DMS79 treated with DMSO at 0.1 percent for 48 hours (cell line): ENCODE results near the gene ZBTB40.

Experiments
- DNase-seq: peaks from one replicate; lab custom pipeline; 2025; lab: John Stamatoyannopoulos, UW

The ZBTB40 gene

DNA sequence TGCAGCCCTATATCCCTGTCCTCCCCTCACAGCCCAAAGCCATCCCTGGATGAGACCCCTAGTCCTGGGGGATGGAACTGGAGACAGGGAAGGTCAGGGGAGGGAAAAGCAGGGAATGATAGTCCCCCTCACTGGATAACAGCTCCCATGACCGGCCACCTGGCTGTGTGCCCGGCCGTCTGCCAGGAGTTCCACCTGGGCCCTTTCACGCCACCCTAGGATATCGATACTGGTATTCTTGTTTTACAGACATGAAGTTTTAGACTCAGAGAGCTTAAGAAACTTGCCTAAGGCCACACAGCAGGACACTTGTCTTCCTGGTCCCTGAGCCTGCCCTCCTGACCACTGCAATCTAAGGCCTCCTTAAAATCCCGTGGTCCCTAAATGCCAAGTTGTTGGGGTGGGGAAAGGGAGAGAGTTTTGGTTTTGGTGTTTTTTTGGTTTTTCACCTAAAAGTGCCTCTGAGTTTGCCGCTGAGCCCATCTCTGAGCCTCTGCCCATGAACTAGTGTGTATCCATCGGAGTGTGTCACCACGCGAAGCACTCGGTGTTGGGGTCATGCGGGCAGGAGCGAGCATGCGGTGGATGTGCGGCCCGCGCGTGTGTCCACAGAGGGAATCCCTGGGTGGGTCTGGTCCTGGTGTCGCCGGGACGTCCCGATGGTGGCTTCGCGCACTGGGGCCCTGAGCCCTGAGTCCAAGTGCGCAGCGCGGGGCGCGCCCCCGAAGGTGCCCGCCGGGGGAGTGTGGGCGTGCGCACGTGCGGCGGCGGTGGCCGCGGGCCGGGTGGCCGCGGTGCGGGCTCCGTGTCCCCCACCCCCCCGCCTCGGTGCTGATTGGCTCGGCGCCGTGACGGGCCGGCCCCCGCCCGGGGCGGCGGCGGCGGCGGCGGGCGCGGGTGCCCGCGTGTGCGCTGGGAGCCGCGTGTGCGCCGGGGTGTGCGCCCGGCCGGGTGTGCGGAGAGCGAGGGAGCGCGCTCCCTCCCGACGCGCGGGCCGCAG lies 111.2 kb downstream of the ZBTB40 start, which contains the start of gene EPHA8:
Gene EPHA8 (plus strand): TSS at position 906 of the 1,000 bp plus-strand sequence. CDS start 147 bp downstream, outside the sequence.
- DNase-seq = no peak

- DNase-seq = no peak
Measured at GRCh38 chr1:22563671-22564602, 112.3 kb downstream of the ZBTB40 start.

DNA sequence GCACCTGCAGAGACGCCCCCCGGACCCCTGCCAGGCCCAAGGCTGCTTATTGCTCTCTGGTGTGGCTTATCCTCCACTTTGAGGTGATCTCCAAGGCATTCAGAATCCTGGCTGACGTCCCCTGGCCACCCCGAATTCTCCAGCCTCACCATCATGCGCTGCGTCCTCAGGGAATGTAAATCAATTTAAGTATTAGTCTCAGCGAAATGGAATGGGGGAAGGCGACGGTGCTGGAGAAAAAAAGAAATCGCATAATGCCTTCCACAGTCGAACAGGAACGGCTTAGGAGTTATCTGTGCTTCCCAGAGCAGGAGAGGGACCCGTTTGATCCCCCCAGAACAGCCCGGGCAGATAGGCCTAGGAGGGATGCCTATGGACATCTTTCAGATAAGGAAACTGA lies 114.5 kb downstream of the ZBTB40 start:
- no peak for DNase-seq

- DNase-seq = no peak
Measured at GRCh38 chr1:22567197-22567596, 115.5 kb downstream of the ZBTB40 start.

GRCh38 chr1:22567994-22568393 lies 116.3 kb downstream of the ZBTB40 start:
- no peak for DNase-seq

- no peak for DNase-seq
Measured at GRCh38 chr1:22569269-22569668, 117.6 kb downstream of the ZBTB40 start.

DNA sequence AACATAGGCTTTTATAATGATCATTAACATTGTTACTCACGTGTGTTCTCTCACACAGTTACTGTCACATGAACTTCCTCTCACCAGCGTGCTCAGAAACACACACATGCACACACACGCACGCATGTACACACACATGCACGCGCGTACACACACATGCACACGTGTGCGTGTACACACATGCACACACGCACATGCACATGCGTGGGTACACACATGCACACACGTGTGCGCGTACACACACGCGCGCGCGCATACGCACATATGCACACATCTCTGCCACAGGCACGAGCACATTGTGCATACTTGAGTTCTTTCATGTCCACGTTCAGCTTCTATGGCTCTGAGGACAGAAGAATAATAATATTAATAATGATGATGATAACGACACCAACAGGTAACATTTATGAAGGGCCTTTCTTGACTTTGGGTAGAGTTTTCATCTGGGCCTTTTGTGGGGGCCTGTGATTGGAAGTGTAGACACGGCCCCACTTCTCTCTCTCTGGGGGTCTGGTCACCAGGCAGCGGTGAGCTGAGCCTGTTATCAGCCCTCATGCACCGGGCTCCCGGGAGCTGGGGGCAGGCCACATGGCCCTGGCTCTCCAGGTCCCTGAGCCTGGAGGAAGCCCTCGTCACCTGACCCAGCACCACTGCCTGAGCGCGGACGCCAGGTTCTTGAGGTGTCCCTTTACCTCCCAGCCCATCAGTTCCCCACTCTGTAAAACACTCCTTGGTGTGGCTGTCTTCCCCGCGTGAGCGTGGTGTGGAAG lies 118.7 kb downstream of the ZBTB40 start:
- no peak for DNase-seq

DNA sequence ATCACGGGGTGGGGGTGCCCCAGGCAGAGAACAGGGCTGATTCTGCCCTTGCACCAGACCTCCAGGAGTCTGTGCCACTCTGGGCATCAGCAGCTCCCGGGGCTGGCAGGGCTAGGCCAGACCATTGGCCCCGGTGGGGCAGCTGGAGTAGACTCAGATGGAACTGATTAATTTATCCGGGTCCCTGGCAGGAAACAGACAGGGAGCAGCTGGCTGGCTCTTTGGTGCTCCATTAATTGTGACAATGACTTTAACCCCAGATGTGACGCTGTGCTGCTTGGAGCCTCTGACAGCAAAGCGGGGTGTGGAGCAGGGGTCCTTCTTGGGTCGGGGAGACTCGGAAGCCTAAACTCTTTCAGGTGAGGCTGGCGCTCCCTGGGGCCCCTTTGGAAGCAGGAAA lies 121.2 kb downstream of the ZBTB40 start:
- DNase-seq = no peak

DNA sequence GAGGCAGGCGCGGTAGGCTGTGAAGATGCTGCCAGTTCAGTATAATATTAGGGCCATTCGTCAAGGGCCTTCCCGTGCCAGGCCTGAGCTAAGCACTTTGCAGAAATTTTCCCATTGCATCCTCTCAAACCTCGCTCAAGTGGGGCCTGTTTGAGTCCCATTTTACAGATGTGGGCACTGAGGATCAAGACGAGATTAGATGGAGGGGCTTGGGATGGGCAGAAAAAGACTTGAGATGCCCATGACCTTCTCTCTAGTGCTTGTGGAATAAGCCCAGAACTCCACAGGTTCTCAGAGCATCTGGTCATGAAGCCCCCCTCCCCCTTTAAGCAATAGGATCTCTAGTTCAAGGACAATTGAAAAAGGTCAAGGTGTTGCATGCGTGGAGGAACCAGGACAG lies 121.6 kb downstream of the ZBTB40 start:
- DNase-seq = no peak

GRCh38 chr1:22575532-22576149 lies 124.0 kb downstream of the ZBTB40 start:
- DNase-seq = peak; percentile 39

- no peak for DNase-seq
Measured at GRCh38 chr1:22576150-22576544, 124.5 kb downstream of the ZBTB40 start.

GRCh38 chr1:22576617-22577016 lies 125.0 kb downstream of the ZBTB40 start:
- DNase-seq = no peak

DNA sequence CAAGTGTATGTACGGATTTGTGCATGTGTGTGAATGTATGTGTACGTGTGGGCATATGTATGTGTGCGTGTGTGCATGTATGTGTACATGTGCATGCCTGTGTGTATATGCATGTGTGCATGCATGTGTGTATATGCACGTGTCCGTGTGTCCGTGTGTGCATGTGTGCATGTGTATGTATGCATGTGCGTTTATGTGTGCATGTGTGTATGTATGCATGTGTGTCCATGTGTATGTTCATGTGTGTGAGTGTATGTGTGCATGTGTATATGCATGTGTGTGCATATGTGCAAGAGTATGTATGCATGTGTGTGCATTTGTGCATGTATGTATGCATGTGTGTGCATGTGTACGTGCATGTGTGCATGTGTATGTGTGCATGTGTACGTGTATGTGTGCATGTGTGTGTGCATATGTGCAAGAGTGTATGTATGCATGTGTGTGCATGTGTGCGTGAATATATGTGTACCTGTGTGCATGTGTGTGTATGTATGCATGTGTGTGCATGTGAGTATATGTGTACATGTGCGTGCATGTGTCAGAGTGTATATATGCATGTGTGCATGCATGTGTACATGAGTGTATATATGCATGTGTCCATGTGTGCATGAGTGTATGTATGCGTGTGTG lies 127.2 kb downstream of the ZBTB40 start:
- DNase-seq = no peak

DNA sequence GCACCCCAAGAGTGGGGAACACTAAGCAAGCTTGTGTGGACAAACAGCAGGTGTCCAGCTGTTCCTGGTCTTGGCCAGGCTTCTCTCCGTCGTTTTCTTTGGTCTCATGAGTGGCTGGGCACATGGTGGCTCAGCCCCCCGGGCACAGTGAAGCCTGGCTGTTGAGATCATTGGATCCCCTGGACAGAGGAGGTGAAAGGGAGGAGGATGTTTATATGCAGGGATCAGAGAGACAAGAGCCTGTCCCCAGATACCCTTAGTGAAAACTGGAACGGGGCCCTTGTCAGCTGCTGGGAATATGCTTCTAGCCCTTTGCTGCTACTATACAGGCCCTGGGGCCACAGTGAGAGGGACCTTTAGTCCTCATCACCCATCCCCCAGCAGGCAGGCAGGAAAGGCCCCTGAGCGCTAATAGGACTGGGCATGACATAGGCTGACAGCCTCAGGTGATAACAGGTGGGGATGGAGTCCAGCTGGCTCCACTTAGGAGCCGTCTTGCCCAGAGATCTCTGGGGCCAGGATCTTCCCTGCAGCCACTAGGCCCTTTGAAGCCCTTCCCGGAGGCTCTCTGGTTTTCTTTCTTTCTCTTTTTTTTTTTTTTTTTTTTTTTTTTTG lies 128.0 kb downstream of the ZBTB40 start:
- no peak for DNase-seq
